Airway epithelial cell (primary cell): ENCODE data around the gene NEURL1B. TPM values are rescaled to one million over a fixed set of nuclear protein-coding genes. Genes with fewer than 3 reads are reported as not detected.

Experiments
- total RNA-seq: library from RNA; depleted of rRNA; stranded (reverse); fragments of >200 nt; gene quantifications from 2 replicates; pipeline ENCODE4 v1.2.3, GENCODE V29; 2015

NEURL1B gene, protein sequence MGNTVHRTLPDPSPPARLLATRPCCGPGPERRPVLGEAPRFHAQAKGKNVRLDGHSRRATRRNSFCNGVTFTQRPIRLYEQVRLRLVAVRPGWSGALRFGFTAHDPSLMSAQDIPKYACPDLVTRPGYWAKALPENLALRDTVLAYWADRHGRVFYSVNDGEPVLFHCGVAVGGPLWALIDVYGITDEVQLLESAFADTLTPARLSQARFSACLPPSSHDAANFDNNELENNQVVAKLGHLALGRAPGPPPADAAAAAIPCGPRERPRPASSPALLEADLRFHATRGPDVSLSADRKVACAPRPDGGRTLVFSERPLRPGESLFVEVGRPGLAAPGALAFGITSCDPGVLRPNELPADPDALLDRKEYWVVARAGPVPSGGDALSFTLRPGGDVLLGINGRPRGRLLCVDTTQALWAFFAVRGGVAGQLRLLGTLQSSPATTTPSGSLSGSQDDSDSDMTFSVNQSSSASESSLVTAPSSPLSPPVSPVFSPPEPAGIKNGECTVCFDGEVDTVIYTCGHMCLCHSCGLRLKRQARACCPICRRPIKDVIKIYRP
- total RNA-seq: 4.6 and 8.3 TPM in 2 replicates

DNA sequence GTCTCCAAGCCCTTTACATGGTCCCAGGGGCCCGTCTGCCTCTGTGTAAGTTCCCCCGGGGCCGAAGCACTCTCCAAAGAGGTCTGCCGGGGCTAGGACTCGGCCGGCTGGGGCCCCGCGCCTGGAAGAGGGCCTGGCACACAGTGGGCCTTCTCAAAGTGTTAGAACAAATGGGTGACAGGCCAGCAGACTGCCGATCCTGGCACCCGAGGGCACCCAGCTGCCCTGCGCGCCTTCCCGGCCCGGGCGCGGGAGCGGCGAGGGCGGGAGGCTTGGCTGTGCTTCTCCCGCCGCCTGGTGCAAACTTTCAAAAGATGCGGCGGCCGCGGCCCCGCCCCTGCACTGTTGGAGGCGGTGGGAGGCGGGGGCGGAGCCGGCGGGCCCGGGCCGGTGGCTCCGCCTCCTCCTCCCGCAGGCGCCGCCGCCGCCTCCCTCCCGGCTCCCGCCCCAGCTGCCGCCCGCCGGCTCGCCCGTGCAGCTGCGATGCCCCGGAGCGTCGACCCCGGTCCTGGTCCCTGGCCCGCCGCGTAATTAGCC is at the start of gene NEURL1B:
NEURL1B (plus strand) TSS at position 442 of the 537 bp plus-strand sequence. CDS start 144 bp downstream, outside the sequence.

Other genes starting within 250 kb of the NEURL1B start
- gene SH3PXD2B, start 186.7 kb upstream of the NEURL1B start, total RNA-seq: 16.8 and 29.0 TPM in 2 replicates
- 100 and 121 TPM in 2 replicates for gene DUSP1, start 129.9 kb downstream of the NEURL1B start, total RNA-seq
- 58.2 and 91.5 TPM in 2 replicates for gene ERGIC1, start 193.0 kb downstream of the NEURL1B start, total RNA-seq